Stomach (tissue), 4 donors: ENCODE data around the gene RXRA.

ENCODE experiments used
- CTCF ChIP-seq, 7 experiments: fragments of 450-650 bp in 4 of 7; fragments of 200-600 bp in 3 of 7; sonication (generic) in 3 of 7; IDR thresholded peaks; one replicate each; pipeline ENCODE4 v1.5.1; 2016 to 2019; ENCODE audit warnings: antibody characterized with exemption in 7 of 7, control low read depth in 2 of 7, mild to moderate bottlenecking in 1 of 7
- EP300 ChIP-seq: sonication (generic); formaldehyde crosslinking; IDR thresholded peaks from one replicate; pipeline ENCODE4 v1.6.1; 2017; ENCODE audit warnings: antibody characterized with exemption
- POLR2AphosphoS5 ChIP-seq, 3 donors: sonication (generic); formaldehyde crosslinking; IDR thresholded peaks; one replicate each; pipeline ENCODE4 v1.6.1; 2016; ENCODE audit warnings: antibody characterized with exemption in 3 of 3

GRCh38 chr9:134313470-134313869, 12.8 kb upstream of the RXRA start:
- TF ChIP-seq EP300 (no peak), CTCF (IDR thresholded peaks at IDR 0.05) (no peak), POLR2AphosphoS5 (IDR thresholded peaks at IDR 0.05) (no peak)
